SK-N-SH (cell line): ENCODE measurements around the gene DOHH. TPM values are rescaled to one million over a fixed set of nuclear protein-coding genes. Genes with fewer than 3 reads are reported as not detected.

Experiments used
- CTCF ChIA-PET: fragments of 300-600, 350-600 bp; formaldehyde crosslinking; extraction: SDS; loops from one replicate; lab custom pipeline; 2021; lab: Yijun Ruan, JAX
- POLR2A ChIA-PET: fragments of 350-600 bp; sonication (Branson Sonifier 250); formaldehyde crosslinking; extraction: SDS; loops from one replicate; lab custom pipeline; 2020; ENCODE audit warnings: antibody characterized with exemption, inconsistent platforms; lab: Yijun Ruan, JAX
- DNase-seq: peaks from one replicate; pipeline ENCODE4 v3.0.0; 2012
- H2AFZ ChIP-seq: fragments of 200-600 bp; sonication (generic); 2 replicates; pipeline ENCODE4 v1.8.1; 2016; ENCODE audit warnings: antibody characterized with exemption, mild to moderate bottlenecking, low read depth
- H3F3A ChIP-seq: fragments of 200-600 bp; sonication (generic); replicated peaks from 2 replicates; pipeline ENCODE3; 2016; ENCODE audit warnings: antibody characterized with exemption, mild to moderate bottlenecking; ENCODE audit not compliant: insufficient read depth
- H3K27ac ChIP-seq, 2 experiments: fragments of 200-500 bp in 1 of 2; fragments of 200-600 bp in 1 of 2; sonication (Bioruptor generic) in 1 of 2; sonication (generic), shearing (Covaris generic) in 1 of 2; 2 replicates each; pipeline versions ENCODE4 v1.5.1 to v1.6.1; 2014 to 2016; ENCODE audit warnings: low read depth in 2 of 2, inconsistent platforms in 1 of 2, low read length in 1 of 2, mild to moderate bottlenecking in 1 of 2, mixed read lengths in 1 of 2
- H3K27me3 ChIP-seq: fragments of 200-600 bp; sonication (generic), shearing (Covaris generic); 2 replicates; pipeline ENCODE4 v1.6.1; 2016; ENCODE audit warnings: mixed run types; ENCODE audit not compliant: insufficient read depth
- H3K36me3 ChIP-seq, 2 experiments: fragments of 200-500 bp in 1 of 2; fragments of 200-600 bp in 1 of 2; sonication (Bioruptor generic) in 1 of 2; sonication (generic) in 1 of 2; replicated peaks in 1 of 2; 2 replicates each; pipeline versions ENCODE3 to v1.5.1; 2014 to 2016; ENCODE audit warnings: low read length in 1 of 2, mild to moderate bottlenecking in 1 of 2; ENCODE audit not compliant: insufficient read depth in 2 of 2, control insufficient read depth in 1 of 2
- H3K4me1 ChIP-seq, 2 experiments: fragments of 200-500 bp in 1 of 2; fragments of 200-600 bp in 1 of 2; sonication (Bioruptor generic) in 1 of 2; sonication (generic), shearing (Covaris generic) in 1 of 2; 2 replicates each; pipeline versions ENCODE4 v1.5.1 to v1.6.1; 2014 to 2016; ENCODE audit warnings: low read depth in 1 of 2, low read length in 1 of 2, mixed run types in 1 of 2; ENCODE audit not compliant: insufficient read depth in 2 of 2, control insufficient read depth in 1 of 2
- H3K4me2 ChIP-seq: fragments of 200-600 bp; sonication (generic), shearing (Covaris generic); 2 replicates; pipeline ENCODE4 v1.6.1; 2017; ENCODE audit warnings: mixed run types
- H3K4me3 ChIP-seq, 2 experiments: fragments of 200-500 bp in 1 of 2; fragments of 200-600 bp in 1 of 2; sonication (Bioruptor generic) in 1 of 2; sonication (generic), shearing (Covaris generic) in 1 of 2; 2 replicates each; pipeline versions ENCODE4 v1.5.1 to v1.8.1; 2014 to 2016; ENCODE audit warnings: low read depth in 2 of 2, inconsistent platforms in 1 of 2, low read length in 1 of 2, mild to moderate bottlenecking in 1 of 2, mixed read lengths in 1 of 2, moderate library complexity in 1 of 2
- H3K79me2 ChIP-seq: fragments of 200-600 bp; sonication (generic); 2 replicates; pipeline ENCODE4 v1.8.1; 2017; ENCODE audit warnings: mild to moderate bottlenecking; ENCODE audit not compliant: insufficient read depth
- H3K9ac ChIP-seq: fragments of 200-600 bp; sonication (generic); 2 replicates; pipeline ENCODE4 v1.6.1; 2017; ENCODE audit warnings: mixed run types
- H3K9me2 ChIP-seq: fragments of 200-600 bp; sonication (generic); 2 replicates; pipeline ENCODE4 v1.6.1; 2017; ENCODE audit warnings: mixed run types
- H3K9me3 ChIP-seq: fragments of 200-600 bp; sonication (generic); 2 replicates; pipeline ENCODE4 v1.6.1; 2017; ENCODE audit warnings: mixed run types, mild to moderate bottlenecking, moderate library complexity
- H4K20me1 ChIP-seq: fragments of 200-600 bp; sonication (generic); 2 replicates; pipeline ENCODE4 v1.6.1; 2017; ENCODE audit warnings: mild to moderate bottlenecking, mixed run types; ENCODE audit not compliant: insufficient read depth
- ELF1 ChIP-seq: IDR thresholded peaks from 2 replicates; pipeline ENCODE4 v1.4.0; 2012
- EP300 ChIP-seq, 2 experiments: IDR thresholded peaks; 2 replicates each; pipeline versions ENCODE4 v1.4.0 to v1.6.1; 2012; ENCODE audit warnings: borderline replicate concordance in 1 of 2, low read depth in 1 of 2, low read length in 1 of 2
- FOSL2 ChIP-seq: IDR thresholded peaks from 2 replicates; pipeline ENCODE4 v1.4.0; 2012; ENCODE audit warnings: low read depth, mild to moderate bottlenecking, moderate library complexity, borderline replicate concordance
- FOXJ3 ChIP-seq: sonication (generic); formaldehyde crosslinking; IDR thresholded peaks from 2 replicates; pipeline ENCODE4 v1.5.1; 2020; ENCODE audit warnings: mild to moderate bottlenecking, missing genetic modification reagents
- FOXM1 ChIP-seq: IDR thresholded peaks from 2 replicates; pipeline ENCODE4 v1.4.0; 2012; ENCODE audit warnings: low read depth, mild to moderate bottlenecking
- GATA2 ChIP-seq: sonication (generic); formaldehyde crosslinking; IDR thresholded peaks from 2 replicates; pipeline ENCODE4 v1.5.0; 2020; ENCODE audit warnings: mild to moderate bottlenecking, missing genetic modification reagents
- IRF3 ChIP-seq: fragments of 150-350 bp; IDR thresholded peaks from 2 replicates; pipeline ENCODE4 v1.6.1; 2016; ENCODE audit warnings: mild to moderate bottlenecking, low read depth, low read length
- MAX ChIP-seq: IDR thresholded peaks from 2 replicates; pipeline ENCODE4 v1.4.0; 2012; ENCODE audit warnings: low read depth
- POLR2AphosphoS5 ChIP-seq: IDR thresholded peaks from 2 replicates; pipeline ENCODE4 v1.6.1; 2012; ENCODE audit warnings: low read depth, low read length
- RAD21 ChIP-seq: IDR thresholded peaks from 2 replicates; pipeline ENCODE4 v1.6.1; 2012; ENCODE audit warnings: mild to moderate bottlenecking, low read length
- RCOR1 ChIP-seq: fragments of 150-350 bp; IDR thresholded peaks from 2 replicates; pipeline ENCODE4 v1.6.1; 2017; ENCODE audit warnings: antibody characterized with exemption, low read length
- REST ChIP-seq: IDR thresholded peaks from 2 replicates; pipeline ENCODE4 v1.6.1; 2012; ENCODE audit warnings: mild to moderate bottlenecking, low read depth, low read length, moderate library complexity
- RFX5 ChIP-seq: IDR thresholded peaks from 2 replicates; pipeline ENCODE4 v1.6.1; 2012; ENCODE audit warnings: mild to moderate bottlenecking, improper control_type of control experiment, low read length
- SMC3 ChIP-seq: IDR thresholded peaks from 2 replicates; pipeline ENCODE4 v1.6.1; 2012; ENCODE audit warnings: low read depth, low read length, improper control_type of control experiment
- TAF1 ChIP-seq: IDR thresholded peaks from 2 replicates; pipeline ENCODE4 v1.6.1; 2012; ENCODE audit warnings: low read depth, mild to moderate bottlenecking, low read length, moderate library complexity, borderline replicate concordance
- TCF12 ChIP-seq: IDR thresholded peaks from 2 replicates; pipeline ENCODE4 v1.4.0; 2012
- TEAD4 ChIP-seq: IDR thresholded peaks from 2 replicates; pipeline ENCODE4 v1.4.0; 2012; ENCODE audit warnings: mild to moderate bottlenecking, borderline replicate concordance; ENCODE audit not compliant: insufficient read depth
- USF2 ChIP-seq: fragments of 150-350 bp; IDR thresholded peaks from 2 replicates; pipeline ENCODE4 v1.6.1; 2017; ENCODE audit warnings: antibody characterized with exemption, low read length, low read depth, borderline replicate concordance
- WGBS: methylation state at CpG from one replicate; pipeline ENCODE4 v1.1.6; 2017; ENCODE audit warnings: low lambda C conversion rate; 5-methylcytosine and 5-hydroxymethylcytosine counted together
- polyA plus RNA-seq, 3 experiments: library from polyadenylated mRNA; depleted of rRNA; stranded (reverse); fragments of >200 nt; gene quantifications; 2 replicates each; pipeline ENCODE4 v1.2.3, GENCODE V29; 2012

DOHH gene
- polyA plus RNA-seq, 1 of the 3 experiments (the other 2 are of a cell fraction): 14.3 TPM

GRCh38 chr19:3478409-3479176, 21.9 kb downstream of the DOHH start:
- H3K27me3 ChIP-seq: no peaks in the 10 kb centered on the region; the same call in 1 of the 2 replicates
- no peak overlapping the region for H3K27ac ChIP-seq
- no peaks in the 10 kb centered on the region for H4K20me1 ChIP-seq
- H3K9ac ChIP-seq: no peak overlapping the region
- H3K4me3 ChIP-seq: no peak overlapping the region
- 64% methylated on average over 21 of the region's 27 CpGs for WGBS
- no peaks in the 10 kb centered on the region; a peak in 1 of 4 replicates for H3K4me1 ChIP-seq
- H3K79me2 ChIP-seq: no peaks in the 10 kb centered on the region
- no peak overlapping the region for H2AFZ ChIP-seq
- H3K36me3 ChIP-seq: no peaks in the 10 kb centered on the region
- no peaks in the 10 kb centered on the region for H3F3A ChIP-seq
- POLR2A ChIA-PET: interaction anchor here (0.8 kb wide), 1 partner anchor 58 kb away, joined by 6 read pairs; no protein-coding TSS in a partner anchor
- no peaks in the 10 kb centered on the region for H3K9me2 ChIP-seq
- H3K9me3 ChIP-seq: no peaks in the 10 kb centered on the region
- TF ChIP-seq ELF1 (no peak), RFX5 (no peak), REST (no peak), SMC3 (no peak), RAD21 (no peak), GATA2 (CRISPR knock-in tag) (no peak), FOXJ3 (no peak), POLR2AphosphoS5 (no peak), RCOR1 (no peak), MAX (no peak), FOXM1 (no peak), TAF1 (no peak), USF2 (no peak), FOSL2 (no peak), TEAD4 (no peak), EP300 (IDR thresholded peaks at IDR 0.05; ENCODE audit: borderline replicate concordance in 1 of 2, low read depth in 1 of 2, low read length in 1 of 2) (no peak), TCF12 (no peak), IRF3 (no peak)
- TF ChIP-seq, all 33 proteins: peak for 0
- H3K4me2 ChIP-seq: no peak overlapping the region
- no peak for DNase-seq
- CTCF ChIA-PET: interaction anchor here (0.7 to 1.6 kb wide), 2 partner anchors 50 to 151 kb away, joined by 4 to 9 read pairs; no protein-coding TSS in a partner anchor
